HepG2 (cell line): Measurements from ENCODE around the gene FNBP1L. TPM values are rescaled to one million over a fixed set of nuclear protein-coding genes. Genes with fewer than 3 reads are reported as not detected.

ENCODE experiments used
- DBP ChIP-seq: sonication (generic); formaldehyde crosslinking; IDR thresholded peaks from 2 replicates; pipeline ENCODE4 v1.4.0; 2020; ENCODE audit warnings: missing genetic modification reagents; ENCODE audit errors: not compliant biosample characterization
- ELF3 ChIP-seq: IDR thresholded peaks from 2 replicates; pipeline ENCODE4 v1.6.1; 2016; ENCODE audit warnings: missing genetic modification reagents, missing compliant biosample characterization
- KAT7 ChIP-seq: IDR thresholded peaks from 2 replicates; pipeline ENCODE4 v1.6.1; 2018; ENCODE audit warnings: borderline replicate concordance, missing compliant biosample characterization
- KIAA2018 ChIP-seq: sonication (generic); formaldehyde crosslinking; IDR thresholded peaks from 2 replicates; pipeline ENCODE4 v1.5.0; 2020; ENCODE audit warnings: mild to moderate bottlenecking, missing genetic modification reagents, borderline replicate concordance
- MAF1 ChIP-seq: sonication (generic); formaldehyde crosslinking; IDR thresholded peaks from 2 replicates; pipeline ENCODE4 v1.5.0; 2020; ENCODE audit warnings: missing genetic modification reagents, borderline replicate concordance
- NCOA2 ChIP-seq: sonication (generic); formaldehyde crosslinking; IDR thresholded peaks from 2 replicates; pipeline ENCODE4 v1.8.0; 2022; ENCODE audit warnings: inconsistent platforms
- POGZ ChIP-seq: sonication (generic); formaldehyde crosslinking; IDR thresholded peaks from 2 replicates; pipeline ENCODE4 v1.4.0; 2020; ENCODE audit warnings: mild to moderate bottlenecking, missing genetic modification reagents
- PRDM4 ChIP-seq: sonication (generic); formaldehyde crosslinking; IDR thresholded peaks from 2 replicates; pipeline ENCODE4 v1.9.0; 2021; ENCODE audit warnings: missing genetic modification reagents, borderline replicate concordance
- REL ChIP-seq: sonication (generic); formaldehyde crosslinking; conservative IDR thresholded peaks from 2 replicates; pipeline ENCODE4 v1.8.0; 2022; ENCODE audit warnings: mild to moderate bottlenecking, missing genetic modification reagents, moderate library complexity
- ZBTB46 ChIP-seq: sonication (generic); formaldehyde crosslinking; IDR thresholded peaks from 2 replicates; pipeline ENCODE4 v1.4.0; 2020; ENCODE audit warnings: mild to moderate bottlenecking, missing genetic modification reagents, borderline replicate concordance
- ZFP62 ChIP-seq: sonication (generic); formaldehyde crosslinking; IDR thresholded peaks from 2 replicates; pipeline ENCODE4 v1.4.0; 2020; ENCODE audit warnings: missing genetic modification reagents
- ZNF296 ChIP-seq: sonication (generic); formaldehyde crosslinking; conservative IDR thresholded peaks from 2 replicates; pipeline ENCODE4 v1.5.0; 2020; ENCODE audit warnings: mild to moderate bottlenecking, missing genetic modification reagents
- ZNF501 ChIP-seq: sonication (generic); formaldehyde crosslinking; IDR thresholded peaks from 2 replicates; pipeline ENCODE4 v1.5.1; 2020; ENCODE audit warnings: mild to moderate bottlenecking, moderate library complexity, missing genetic modification reagents
- polyA plus RNA-seq, 8 experiments: library from polyadenylated mRNA; depleted of rRNA in 3 of 8; stranded (reverse) in 7 of 8; unstranded in 1 of 8; fragments of >200 nt; fragmentation: Illumina TruSeq in 4 of 8; extraction: Trizol in 4 of 8; gene quantifications; 2 replicates each; pipeline versions ENCODE4 v1.2.1 to v1.2.3, GENCODE V29; 2011 to 2016; ENCODE audit warnings: low read depth in 4 of 8, missing spikeins in 1 of 8, mixed read lengths in 1 of 8; ENCODE audit not compliant: insufficient read depth in 1 of 8
- total RNA-seq, 5 experiments: library from RNA; depleted of rRNA; stranded (reverse); fragments of >200 nt; fragmentation: Illumina TruSeq; extraction: Trizol; gene quantifications; 2 replicates each; pipeline ENCODE4 v1.2.3, GENCODE V29; 2016; ENCODE audit warnings: low read depth in 1 of 5

FNBP1L gene
- total and polyA plus RNA-seq, 2 of the 13 experiments (the other 11 are each of a cell fraction or from before 2014, with no cell fraction given) = 24.1 to 27.1 TPM

GRCh38 chr1:93591676-93592550 is 144.0 kb downstream of the FNBP1L start (continued):
- TF ChIP-seq ZBTB46 (CRISPR knock-in tag) (no peak), ZNF501 (CRISPR knock-in tag) (peak; percentile 84; the same call in 1 of the 2 replicates), POGZ (CRISPR knock-in tag) (peak; percentile 75; the same call in 1 of the 2 replicates), KIAA2018 (CRISPR knock-in tag) (no peak), NCOA2 (CRISPR knock-in tag) (peak; percentile 83; the same call in 1 of the 2 replicates), KAT7 (CRISPR knock-in tag) (peak; percentile 88), DBP (CRISPR knock-in tag) (no peak), ZFP62 (CRISPR knock-in tag) (no peak), ELF3 (CRISPR knock-in tag) (peak; percentile 98), REL (no peak), MAF1 (CRISPR knock-in tag) (no peak), PRDM4 (no peak), ZNF296 (CRISPR knock-in tag) (0 out of 2 replicates have a peak, but pooled peaks have one; percentile 18)
